IPS DF 19.7 (cell line): ENCODE data around the gene ZBTB1.

Source experiments
- DNase-seq: peaks from one replicate; pipeline ENCODE4 v3.0.0-alpha.2; 2013; ENCODE audit warnings: low read depth, low spot score

ZBTB1 gene, protein sequence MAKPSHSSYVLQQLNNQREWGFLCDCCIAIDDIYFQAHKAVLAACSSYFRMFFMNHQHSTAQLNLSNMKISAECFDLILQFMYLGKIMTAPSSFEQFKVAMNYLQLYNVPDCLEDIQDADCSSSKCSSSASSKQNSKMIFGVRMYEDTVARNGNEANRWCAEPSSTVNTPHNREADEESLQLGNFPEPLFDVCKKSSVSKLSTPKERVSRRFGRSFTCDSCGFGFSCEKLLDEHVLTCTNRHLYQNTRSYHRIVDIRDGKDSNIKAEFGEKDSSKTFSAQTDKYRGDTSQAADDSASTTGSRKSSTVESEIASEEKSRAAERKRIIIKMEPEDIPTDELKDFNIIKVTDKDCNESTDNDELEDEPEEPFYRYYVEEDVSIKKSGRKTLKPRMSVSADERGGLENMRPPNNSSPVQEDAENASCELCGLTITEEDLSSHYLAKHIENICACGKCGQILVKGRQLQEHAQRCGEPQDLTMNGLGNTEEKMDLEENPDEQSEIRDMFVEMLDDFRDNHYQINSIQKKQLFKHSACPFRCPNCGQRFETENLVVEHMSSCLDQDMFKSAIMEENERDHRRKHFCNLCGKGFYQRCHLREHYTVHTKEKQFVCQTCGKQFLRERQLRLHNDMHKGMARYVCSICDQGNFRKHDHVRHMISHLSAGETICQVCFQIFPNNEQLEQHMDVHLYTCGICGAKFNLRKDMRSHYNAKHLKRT

DNA sequence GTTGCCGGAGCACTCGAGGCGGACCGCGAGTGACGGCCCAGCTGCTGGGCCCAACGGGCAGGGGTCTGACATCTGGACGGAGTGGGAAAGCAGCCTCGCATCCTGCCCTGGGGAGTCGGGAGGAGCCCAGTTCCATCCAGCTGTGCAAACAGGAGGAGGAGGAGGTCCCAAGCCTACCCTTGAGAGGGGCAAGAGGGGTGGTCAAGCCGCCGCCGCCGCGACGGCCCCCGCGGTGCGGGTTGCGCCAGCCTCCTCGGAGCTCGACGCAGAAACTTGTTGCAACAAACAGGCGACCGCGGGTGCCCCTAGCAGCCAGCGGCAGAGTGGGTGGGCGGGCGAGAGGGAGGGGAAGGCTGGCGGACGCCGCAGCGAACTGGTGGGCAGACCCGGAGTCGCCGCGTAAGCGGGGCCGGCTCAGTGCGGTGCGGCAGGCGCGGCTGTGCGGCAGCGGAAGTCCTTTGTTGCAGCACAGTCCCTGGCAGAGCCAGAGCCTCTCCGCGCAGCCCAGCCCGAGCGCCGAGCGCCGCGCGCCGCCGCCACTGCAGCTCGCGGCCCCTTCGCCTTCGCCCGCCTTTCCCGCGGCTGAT is at the start of gene ZBTB1:
Gene ZBTB1 (plus strand): TSS at position 461 of the 587 bp plus-strand sequence. CDS start 16,735 bp downstream, outside the sequence.
- no peak for DNase-seq

DNA sequence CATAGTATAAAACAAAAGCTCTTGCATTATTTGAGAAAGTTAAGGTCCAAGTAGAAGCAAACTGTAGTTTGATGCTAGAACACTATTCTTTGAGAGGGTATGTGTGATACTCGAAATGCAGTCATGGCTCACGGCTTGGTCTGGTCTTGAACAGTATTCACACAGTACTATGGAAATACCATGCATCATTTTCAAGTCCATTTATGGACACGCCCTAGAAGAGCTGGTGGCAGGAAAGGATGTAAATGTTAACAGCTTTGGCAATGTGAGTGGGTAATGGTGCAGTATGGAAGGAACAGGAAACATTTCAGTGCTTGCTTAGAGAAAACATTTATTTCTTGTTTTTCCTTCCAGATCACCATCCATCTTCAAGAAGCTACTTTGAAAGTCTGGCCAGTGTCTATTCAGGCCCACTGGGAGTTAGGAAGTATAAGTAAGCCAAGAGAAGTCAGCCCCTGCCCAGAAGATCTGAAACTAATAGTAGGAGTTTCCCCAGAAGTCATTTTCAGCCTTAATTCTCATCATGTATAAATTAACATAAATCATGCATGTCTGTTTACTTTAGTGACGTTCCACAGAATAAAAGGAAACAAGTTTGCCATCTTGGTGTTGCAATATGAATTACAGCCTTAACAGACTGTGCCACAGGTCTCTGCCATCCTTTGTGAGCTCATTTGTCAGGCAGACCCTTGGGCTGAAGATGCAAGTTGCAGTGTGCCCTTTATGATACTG is 45.0 kb upstream of the ZBTB1 start:
- no peak for DNase-seq

DNA sequence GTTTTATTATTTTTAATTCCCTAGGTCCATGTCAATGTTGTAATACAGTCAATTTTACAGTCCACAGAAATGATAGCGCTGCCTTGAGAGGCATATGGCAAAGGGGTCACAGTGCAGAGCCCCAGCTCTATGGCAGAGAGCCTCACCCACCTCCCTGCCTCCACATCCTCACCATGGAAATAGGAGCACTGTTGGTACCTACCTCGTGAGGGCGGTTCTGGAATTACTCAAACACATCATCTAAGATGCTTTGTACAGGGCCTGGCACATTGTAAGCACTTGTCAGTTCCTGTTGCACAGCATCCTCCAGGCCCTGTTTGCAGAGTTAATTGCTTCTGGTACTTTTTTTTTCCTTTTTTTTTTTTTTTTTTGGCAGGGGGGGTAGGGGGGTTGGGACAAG is 43.3 kb upstream of the ZBTB1 start:
- no peak for DNase-seq

DNA sequence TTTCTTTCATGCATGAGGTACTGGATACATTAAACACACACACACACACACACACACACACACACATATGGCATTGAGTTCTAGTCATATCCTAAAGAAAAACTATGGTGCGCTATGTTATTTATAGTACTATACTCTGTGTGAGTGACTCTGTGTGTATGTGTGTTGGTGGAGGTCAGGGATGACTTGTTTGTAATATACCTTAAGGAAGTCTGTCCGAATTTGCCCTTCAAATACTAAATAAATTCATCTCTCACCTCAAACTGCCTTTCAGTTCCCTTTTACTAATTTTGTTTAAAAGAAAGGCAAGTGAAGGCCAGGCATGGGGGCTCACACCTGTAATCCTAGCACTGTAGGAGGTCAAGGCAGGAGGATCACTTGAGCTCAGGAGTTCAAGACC is 41.4 kb upstream of the ZBTB1 start:
- DNase-seq, result no peak

DNA sequence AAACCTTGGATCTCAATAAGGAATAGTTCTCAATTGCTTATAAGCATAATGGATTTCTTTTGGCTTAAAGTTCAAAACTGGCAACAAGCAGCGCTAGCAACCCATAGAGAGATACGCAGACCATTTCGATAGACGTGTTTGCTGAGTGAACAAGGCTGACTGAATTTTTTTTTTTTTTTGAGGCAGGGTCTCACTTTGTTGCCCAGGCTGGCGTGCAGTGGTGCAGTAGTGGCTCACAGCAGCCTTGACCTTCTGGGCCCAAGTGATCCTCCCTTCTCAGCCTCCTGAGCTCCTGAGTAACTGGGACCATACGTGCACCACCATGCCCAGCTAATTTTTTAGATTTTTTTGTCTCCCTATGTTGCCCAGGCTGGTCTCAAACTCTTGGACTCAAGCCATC is 40.7 kb upstream of the ZBTB1 start:
- no peak for DNase-seq

DNA sequence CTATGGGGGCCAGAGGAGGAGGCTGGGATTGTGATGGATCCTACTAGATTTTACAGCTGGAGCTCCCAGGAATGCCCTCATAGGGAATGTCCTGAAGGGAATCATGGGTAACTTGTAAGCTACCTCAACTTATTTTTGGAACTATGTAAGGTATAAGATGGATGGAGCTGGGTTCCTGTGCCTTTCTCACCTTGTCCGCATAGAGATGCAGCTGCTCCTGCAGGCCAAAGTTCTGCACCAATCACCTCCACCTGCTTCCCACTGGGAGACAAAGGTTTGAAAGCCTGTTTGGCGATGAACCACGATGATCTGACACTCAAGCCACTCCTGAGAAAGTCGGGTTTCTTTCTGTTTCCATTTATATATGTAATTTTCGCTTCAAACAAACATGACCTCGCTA is 39.9 kb upstream of the ZBTB1 start:
- DNase-seq, result no peak

DNA sequence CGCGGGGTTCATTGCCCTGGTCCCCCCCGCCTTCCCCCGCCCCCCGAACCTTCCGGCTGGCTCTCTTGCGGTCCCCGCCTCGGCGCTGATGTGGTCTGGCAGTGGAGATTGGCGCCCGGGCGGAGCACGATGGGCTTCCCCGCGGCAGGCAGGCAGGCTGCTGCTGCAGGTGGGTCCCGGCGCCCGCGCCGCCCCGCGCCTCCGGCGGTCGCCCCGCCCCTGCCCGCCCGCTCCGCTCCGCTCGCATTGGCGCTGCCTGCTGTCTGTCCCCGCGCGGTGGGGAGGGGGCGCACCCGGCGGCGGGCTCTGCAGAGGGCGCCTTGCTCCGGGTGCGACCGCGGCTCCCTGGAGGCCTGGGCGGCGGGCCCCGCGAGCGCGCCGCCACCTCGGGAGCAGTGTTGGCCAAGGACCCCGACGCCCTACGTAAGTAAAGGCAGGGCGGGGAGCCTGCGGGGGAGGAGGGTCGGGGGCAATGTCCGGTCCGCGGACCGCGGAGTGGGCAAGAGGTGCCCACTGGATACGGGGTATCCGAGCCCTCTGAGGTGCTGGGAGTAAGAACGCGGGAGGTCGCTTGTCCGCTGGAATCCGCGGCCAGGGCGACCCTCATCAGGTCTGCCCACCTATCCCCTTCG is 39.3 kb upstream of the ZBTB1 start, which contains the start of gene AKAP5:
Gene AKAP5 (plus strand): TSS at position 309 of the 632 bp plus-strand sequence. CDS start 2,896 bp downstream, outside the sequence.
- DNase-seq, result no peak

DNA sequence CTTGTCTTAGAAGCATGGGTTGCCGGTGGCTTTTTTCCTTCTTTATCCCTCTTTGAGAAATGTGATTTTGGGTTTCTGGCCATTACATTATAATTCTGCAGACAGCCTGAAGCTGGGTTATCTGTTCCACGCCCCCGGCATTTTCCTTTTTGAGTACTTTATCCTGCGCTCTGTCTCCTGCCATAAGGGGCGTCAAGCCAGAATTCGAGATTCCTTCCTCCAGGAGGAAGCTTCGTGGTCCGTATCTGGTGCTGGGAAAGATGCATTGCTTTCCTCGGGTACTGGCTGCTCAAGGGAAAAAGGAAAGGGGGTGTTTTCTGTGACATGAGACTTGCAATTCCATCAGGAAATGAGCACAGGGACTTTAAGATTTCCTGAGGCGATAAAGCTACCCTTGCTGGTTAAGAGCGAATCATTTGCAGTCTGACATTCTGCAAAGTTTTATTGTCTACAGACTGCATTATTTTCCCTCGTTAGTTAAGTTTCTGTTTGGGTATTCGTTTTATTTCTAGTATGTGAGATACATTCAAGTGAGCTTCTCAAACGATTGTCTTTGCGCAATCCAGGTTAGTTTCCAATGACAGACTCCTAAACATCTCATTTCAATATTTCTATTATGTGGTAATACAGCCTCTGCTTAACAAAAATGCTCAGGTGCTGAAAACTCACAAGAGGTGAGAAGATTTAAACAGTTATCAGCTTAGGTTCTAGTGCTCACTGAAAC is 38.6 kb upstream of the ZBTB1 start:
- no peak for DNase-seq

DNA sequence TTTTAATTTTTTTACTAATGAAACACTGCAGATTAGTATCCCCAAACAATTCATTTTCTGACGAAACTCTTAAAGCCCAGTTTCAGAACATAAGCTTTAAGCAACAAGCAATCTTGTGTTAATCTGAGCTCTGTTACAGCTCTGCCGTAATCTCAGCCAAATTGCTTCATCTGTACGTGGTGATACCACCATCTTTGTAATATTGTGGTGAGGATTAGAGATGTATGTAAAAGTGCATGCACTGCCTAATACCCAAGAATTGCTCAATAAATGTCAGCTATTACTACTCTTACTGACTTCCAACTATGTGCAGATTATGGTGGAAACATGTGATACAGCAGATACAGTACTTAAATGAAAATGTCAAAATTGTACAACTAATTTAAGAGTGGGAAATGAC is 37.5 kb upstream of the ZBTB1 start:
- no peak for DNase-seq

DNA sequence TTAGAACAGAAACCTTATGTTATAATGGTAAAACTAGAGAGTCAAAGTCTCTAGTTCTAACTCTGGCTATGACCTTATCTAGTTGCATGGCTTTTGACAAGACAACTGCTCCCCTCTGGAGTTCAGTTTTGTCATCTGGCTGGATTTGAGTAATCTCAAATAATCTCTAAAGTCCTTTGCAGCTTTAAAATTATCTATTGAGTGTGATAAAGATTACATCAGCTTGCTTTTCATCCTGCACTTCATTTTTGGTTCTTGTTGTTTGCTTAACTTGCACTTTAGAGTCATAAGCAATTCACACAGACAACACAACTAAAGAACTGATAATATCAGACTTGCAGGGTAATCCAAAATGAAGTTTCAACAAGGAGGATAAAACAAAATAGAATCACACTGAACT is 37.0 kb upstream of the ZBTB1 start:
- DNase-seq, result no peak

DNA sequence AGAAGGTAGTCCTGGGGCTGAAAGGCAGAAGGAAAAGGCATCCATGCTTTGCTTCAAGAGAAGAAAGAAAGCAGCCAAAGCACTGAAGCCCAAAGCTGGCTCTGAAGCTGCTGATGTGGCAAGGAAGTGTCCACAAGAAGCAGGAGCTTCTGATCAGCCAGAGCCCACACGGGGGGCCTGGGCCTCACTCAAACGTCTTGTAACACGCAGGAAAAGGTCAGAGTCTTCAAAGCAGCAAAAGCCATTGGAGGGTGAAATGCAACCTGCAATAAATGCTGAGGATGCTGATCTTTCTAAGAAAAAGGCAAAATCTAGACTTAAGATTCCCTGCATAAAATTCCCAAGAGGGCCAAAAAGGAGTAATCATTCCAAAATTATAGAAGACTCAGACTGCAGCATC is 36.1 kb upstream of the ZBTB1 start:
- DNase-seq, result no peak

DNA sequence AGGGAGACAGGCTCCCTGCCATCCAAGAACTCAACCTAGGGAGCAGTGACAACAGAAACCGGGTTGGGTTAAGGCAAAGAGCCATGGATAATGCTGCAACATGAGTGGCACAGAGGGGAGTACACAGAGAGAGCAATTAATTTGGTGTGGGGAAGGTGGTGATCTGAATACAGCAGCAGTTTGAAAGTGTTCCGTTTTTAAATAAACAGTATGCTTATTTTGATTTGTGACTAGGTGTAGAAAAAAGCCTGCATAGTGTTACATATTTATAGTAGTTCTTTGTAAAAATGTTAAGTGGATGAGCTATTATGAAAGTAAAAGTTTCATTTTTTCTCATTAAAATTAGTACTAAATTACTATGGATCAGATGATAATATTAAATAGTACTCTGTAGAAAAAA is 30.5 kb upstream of the ZBTB1 start:
- no peak for DNase-seq

DNA sequence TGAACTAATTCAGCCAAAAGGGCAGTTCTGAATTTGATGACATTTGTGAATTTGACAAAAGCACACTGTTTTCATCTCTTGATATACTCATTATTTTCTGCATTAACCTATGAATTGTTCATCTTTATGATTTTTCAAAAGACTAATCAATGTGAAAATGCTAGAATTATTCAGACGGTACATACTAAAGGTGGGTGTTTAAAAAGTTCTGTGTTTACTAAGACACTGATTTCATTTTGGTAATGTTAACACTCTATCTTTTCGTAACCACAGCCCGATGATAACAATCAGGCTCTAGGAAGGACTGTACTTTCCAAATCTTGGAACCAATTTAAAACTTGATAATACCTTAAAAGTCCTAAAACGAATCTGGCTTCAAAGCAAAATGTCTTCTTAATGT is 29.9 kb upstream of the ZBTB1 start:
- no peak for DNase-seq

DNA sequence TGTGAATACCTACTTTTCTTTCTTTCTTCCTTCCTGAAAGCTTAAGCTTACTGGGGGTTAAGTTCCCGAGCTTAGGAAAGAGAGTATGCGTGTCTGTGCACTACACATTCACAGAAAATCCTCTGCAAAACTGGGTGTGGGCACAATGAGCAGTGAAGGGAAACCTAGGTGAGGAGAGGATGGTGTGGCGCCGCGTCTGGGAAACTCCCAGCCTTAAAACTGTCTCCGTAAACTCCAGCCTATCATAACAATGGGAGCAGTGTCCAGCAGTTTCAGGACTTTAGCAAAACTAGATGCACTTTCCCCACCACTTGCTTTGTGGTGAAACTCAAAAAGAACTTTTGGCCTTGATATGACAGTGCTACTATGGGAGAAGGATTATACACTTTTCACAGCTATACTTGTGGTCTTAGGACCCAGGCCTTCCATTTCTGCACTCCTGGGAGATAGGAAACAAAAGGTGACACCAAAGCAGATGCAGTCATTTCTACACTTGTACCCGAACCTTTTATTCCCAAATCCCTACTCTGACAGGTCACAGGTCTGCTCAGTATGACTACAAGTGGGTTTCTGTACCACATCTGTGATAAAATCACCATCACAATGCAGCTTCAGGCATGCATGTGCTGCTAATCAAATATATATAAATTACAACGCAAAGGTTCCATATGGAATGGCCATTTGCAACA is 28.8 kb upstream of the ZBTB1 start:
- no peak for DNase-seq

DNA sequence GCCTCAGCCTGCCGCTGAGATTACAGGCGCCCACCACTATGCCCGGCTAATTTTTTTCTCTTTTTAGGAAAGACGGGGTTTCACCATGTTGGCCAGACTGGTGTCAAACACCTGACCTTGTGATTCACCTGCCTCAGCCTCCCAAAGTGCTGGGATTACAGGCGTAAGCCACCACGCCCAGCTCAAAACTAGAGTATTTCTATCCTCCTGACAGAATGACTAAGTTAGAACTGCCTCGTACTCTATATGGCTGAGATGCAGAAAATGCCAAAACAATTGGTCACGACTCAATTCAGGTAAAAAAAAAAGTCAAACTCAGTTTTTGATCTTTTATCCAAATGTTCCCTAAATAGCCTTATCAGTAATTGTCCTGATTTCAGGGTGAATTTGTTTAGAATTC is 28.1 kb upstream of the ZBTB1 start:
- DNase-seq, result no peak

DNA sequence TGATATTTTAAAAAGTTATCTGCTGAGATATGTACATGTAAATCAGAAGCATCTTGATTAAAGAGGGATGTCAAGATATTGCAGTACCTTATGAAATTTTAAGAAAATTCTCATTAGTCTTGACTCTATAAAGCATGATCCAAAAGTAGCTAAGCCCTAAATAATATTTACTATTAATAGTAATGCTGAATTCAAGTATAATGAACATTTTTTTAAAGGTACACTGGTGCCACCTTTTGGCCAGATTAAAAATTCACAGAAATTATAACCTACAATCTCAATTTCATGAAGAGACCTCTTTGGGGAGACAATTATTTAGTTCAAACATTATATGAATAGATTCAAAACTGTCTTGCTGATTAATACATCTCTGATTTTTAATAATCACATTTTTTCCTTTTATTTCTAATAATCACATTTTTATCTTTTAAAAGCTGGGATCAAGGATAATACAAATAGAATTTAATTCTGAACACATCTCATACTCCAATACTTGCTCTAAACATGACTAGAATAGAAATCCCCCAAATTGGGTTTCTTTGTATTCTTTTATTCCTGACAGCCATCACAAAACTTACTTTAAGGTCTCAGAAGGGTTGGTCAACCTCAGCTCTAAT is 25.8 kb upstream of the ZBTB1 start:
- no peak for DNase-seq

DNA sequence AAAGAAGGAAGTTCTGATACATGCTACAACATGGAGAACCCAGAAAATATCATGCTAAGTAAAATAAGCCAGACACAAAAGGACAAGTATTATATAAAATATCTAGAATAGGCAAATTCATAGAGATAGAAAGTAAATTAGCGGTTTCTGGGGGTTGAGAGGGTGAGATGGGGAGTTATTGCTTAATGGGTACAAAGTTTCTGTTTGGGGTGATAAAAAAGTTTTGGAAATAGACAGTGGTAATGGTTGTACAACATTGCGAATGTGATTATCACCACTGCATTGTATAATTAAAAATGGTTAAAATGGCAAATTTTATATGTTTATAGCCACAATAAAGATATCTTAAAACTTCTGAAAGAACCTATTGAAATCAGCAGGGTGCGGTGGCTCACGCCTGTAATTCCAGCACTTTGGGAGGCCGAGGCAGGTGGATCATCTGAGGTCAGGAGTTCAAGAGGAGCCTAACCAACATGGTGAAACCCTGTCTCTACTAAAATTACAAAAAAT is 15.9 kb upstream of the ZBTB1 start:
- DNase-seq, result no peak

DNA sequence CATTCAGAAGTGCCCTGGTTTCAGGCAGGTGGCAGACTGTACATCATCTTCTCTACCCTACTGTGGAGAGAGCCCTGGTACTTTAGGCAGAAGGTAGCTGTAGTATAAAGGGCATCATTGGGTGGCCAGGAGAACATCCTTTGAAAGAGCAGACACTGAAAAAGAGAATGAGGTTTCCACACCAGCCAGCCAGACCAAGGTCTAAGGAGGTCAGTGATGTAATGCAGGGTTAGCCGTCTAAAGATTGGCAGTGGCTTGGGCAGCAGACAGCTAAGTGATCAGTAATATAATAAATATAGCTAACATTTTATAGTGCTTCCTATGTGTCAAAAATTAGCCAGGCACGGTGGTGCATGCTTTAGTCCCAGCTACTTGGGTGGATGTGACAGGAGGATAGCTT is 12.9 kb upstream of the ZBTB1 start:
- no peak for DNase-seq

DNA sequence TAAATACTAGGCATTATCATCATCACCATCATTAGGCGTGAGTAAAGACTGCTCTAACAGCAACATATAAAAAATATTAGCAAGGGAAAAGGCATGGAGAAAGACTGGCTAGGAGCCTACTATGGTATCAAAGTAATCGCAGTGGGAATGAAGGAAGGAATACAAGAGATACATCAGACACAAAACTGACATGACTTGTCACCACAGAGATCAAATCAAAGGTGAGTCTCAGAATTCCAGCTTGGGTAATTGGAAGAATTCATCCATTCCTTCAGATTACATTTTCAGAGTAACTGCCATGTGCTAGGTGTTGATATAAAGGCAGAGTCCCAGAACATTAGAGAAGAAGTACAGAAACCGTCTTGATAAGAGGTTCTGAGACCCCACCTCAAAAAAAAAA is 11.1 kb upstream of the ZBTB1 start:
- DNase-seq, result no peak

DNA sequence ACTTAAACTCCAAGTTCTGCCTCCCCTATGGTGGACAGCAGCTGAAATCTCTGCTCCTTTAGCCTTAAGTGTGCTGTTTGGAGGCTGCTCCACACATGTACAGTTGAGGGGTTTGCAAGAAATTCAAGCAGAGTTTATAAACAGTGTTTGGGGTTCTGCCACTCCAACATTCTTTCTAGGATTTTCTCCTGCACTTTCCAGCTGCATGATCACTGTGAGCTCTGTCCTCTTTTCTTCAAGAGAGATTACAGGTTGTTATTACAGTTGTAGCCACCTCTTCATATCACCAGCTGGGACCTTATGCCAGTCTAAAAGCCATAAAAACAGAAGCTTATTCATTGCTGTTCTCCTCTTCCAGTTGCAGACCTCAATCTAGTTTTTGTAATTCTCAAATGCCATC is 9.3 kb upstream of the ZBTB1 start:
- no peak for DNase-seq
